HepG2 (cell line): ENCODE data around the gene RASSF4. TPM values are rescaled to one million over a fixed set of nuclear protein-coding genes. Genes with fewer than 3 reads are reported as not detected.
A peak's percentile ranks its signal among the peaks of the same experiment; 100 is the strongest.

ENCODE experiments used
- ARNT2 ChIP-seq: sonication (generic); formaldehyde crosslinking; IDR thresholded peaks from 2 replicates; pipeline ENCODE4 v1.8.0; 2022; ENCODE audit warnings: mild to moderate bottlenecking, low read depth, missing genetic modification reagents, moderate library complexity
- CC2D1A ChIP-seq: sonication (generic); formaldehyde crosslinking; IDR thresholded peaks from 2 replicates; pipeline ENCODE4 v1.8.1; 2023; ENCODE audit warnings: mild to moderate bottlenecking, missing genetic modification reagents
- EP300 ChIP-seq, 3 experiments: sonication (generic) in 1 of 3; formaldehyde crosslinking in 1 of 3; IDR thresholded peaks; 2 replicates each; pipeline versions ENCODE4 v1.5.1 to v1.6.1; 2011 to 2020; ENCODE audit warnings: low read depth in 2 of 3, low read length in 2 of 3, borderline replicate concordance in 1 of 3, improper control_type of control experiment in 1 of 3, mild to moderate bottlenecking in 1 of 3, missing genetic modification reagents in 1 of 3, moderate library complexity in 1 of 3
- KLF13 ChIP-seq: sonication (generic); formaldehyde crosslinking; IDR thresholded peaks from 2 replicates; pipeline ENCODE4 v1.4.0; 2020; ENCODE audit warnings: mild to moderate bottlenecking, missing genetic modification reagents
- NFRKB ChIP-seq: fragments of 450-650 bp; IDR thresholded peaks from 2 replicates; pipeline ENCODE4 v1.6.1; 2017
- NR2F2 ChIP-seq: IDR thresholded peaks from 2 replicates; pipeline ENCODE4 v1.6.1; 2012; ENCODE audit warnings: low read depth, inconsistent platforms, borderline replicate concordance
- POLR2AphosphoS2 ChIP-seq: IDR thresholded peaks from 2 replicates; pipeline ENCODE4 v1.6.1; 2011; ENCODE audit warnings: low read depth, low read length, improper control_type of control experiment
- SNRNP70 ChIP-seq: fragments of 200-400 bp; formaldehyde crosslinking; IDR thresholded peaks from 2 replicates; pipeline ENCODE4 v1.6.1; 2017; ENCODE audit warnings: mild to moderate bottlenecking, low read depth, low read length, moderate library complexity
- SUZ12 ChIP-seq: fragments of 150-350 bp; IDR thresholded peaks from 2 replicates; pipeline ENCODE4 v1.6.1; 2014; ENCODE audit warnings: low read depth, low read length
- TOPORS ChIP-seq: sonication (generic); formaldehyde crosslinking; IDR thresholded peaks from 2 replicates; pipeline ENCODE4 v1.8.0; 2023; ENCODE audit warnings: mild to moderate bottlenecking, missing genetic modification reagents
- XRCC5 ChIP-seq: fragments of 200-400 bp; formaldehyde crosslinking; optimal IDR thresholded peaks from 2 replicates; pipeline ENCODE3; 2017; ENCODE audit warnings: mild to moderate bottlenecking, low read length
- ZNF143 ChIP-seq: sonication (generic); formaldehyde crosslinking; IDR thresholded peaks from 2 replicates; pipeline ENCODE4 v1.4.0; 2020; ENCODE audit warnings: missing genetic modification reagents
- ZNF224 ChIP-seq: sonication (generic); formaldehyde crosslinking; IDR thresholded peaks from 2 replicates; pipeline ENCODE4 v1.5.0; 2020; ENCODE audit warnings: mild to moderate bottlenecking, missing genetic modification reagents
- ZNF331 ChIP-seq: sonication (generic); formaldehyde crosslinking; IDR thresholded peaks from 2 replicates; pipeline ENCODE4 v1.4.0; 2020; ENCODE audit warnings: missing genetic modification reagents
- ZNF333 ChIP-seq: sonication (generic); formaldehyde crosslinking; IDR thresholded peaks from 2 replicates; pipeline ENCODE4 v1.4.0; 2020; ENCODE audit warnings: mild to moderate bottlenecking, missing genetic modification reagents, borderline replicate concordance
- ZNF337 ChIP-seq: sonication (generic); formaldehyde crosslinking; IDR thresholded peaks from 2 replicates; pipeline ENCODE4 v1.5.1; 2020; ENCODE audit warnings: missing genetic modification reagents, low read depth, mild to moderate bottlenecking, borderline replicate concordance
- ZNF660 ChIP-seq: sonication (generic); formaldehyde crosslinking; IDR thresholded peaks from 2 replicates; pipeline ENCODE4 v1.5.1; 2020; ENCODE audit warnings: mild to moderate bottlenecking, low read depth, missing genetic modification reagents, borderline replicate concordance
- polyA plus RNA-seq, 8 experiments: library from polyadenylated mRNA; depleted of rRNA in 3 of 8; stranded (reverse) in 7 of 8; unstranded in 1 of 8; fragments of >200 nt; fragmentation: Illumina TruSeq in 4 of 8; extraction: Trizol in 4 of 8; gene quantifications; 2 replicates each; pipeline versions ENCODE4 v1.2.1 to v1.2.3, GENCODE V29; 2011 to 2016; ENCODE audit warnings: low read depth in 4 of 8, missing spikeins in 1 of 8, mixed read lengths in 1 of 8; ENCODE audit not compliant: insufficient read depth in 1 of 8
- total RNA-seq, 5 experiments: library from RNA; depleted of rRNA; stranded (reverse); fragments of >200 nt; fragmentation: Illumina TruSeq; extraction: Trizol; gene quantifications; 2 replicates each; pipeline ENCODE4 v1.2.3, GENCODE V29; 2016; ENCODE audit warnings: low read depth in 1 of 5
- TF ChIP-seq, protein P1 (sequence below): sonication (generic); formaldehyde crosslinking; IDR thresholded peaks from 2 replicates; pipeline ENCODE4 v1.5.1; 2020; ENCODE audit warnings: mild to moderate bottlenecking, missing genetic modification reagents
- TF ChIP-seq, protein P2 (sequence below): sonication (generic); formaldehyde crosslinking; IDR thresholded peaks from 2 replicates; pipeline ENCODE4 v1.5.0; 2020; ENCODE audit warnings: missing genetic modification reagents
- TF ChIP-seq, protein P3 (sequence below): sonication (generic); formaldehyde crosslinking; IDR thresholded peaks from 2 replicates; pipeline ENCODE4 v1.8.0; 2022; ENCODE audit warnings: low read depth, missing genetic modification reagents
- TF ChIP-seq, protein P4 (sequence below): sonication (generic); formaldehyde crosslinking; IDR thresholded peaks from 2 replicates; pipeline ENCODE4 v1.4.0; 2020; ENCODE audit warnings: missing genetic modification reagents, mild to moderate bottlenecking, borderline replicate concordance

RASSF4 gene
- total and polyA plus RNA-seq, 2 of the 13 experiments (the other 11 are each of a cell fraction or from before 2014, with no cell fraction given), result 34.0 to 51.7 TPM

DNA sequence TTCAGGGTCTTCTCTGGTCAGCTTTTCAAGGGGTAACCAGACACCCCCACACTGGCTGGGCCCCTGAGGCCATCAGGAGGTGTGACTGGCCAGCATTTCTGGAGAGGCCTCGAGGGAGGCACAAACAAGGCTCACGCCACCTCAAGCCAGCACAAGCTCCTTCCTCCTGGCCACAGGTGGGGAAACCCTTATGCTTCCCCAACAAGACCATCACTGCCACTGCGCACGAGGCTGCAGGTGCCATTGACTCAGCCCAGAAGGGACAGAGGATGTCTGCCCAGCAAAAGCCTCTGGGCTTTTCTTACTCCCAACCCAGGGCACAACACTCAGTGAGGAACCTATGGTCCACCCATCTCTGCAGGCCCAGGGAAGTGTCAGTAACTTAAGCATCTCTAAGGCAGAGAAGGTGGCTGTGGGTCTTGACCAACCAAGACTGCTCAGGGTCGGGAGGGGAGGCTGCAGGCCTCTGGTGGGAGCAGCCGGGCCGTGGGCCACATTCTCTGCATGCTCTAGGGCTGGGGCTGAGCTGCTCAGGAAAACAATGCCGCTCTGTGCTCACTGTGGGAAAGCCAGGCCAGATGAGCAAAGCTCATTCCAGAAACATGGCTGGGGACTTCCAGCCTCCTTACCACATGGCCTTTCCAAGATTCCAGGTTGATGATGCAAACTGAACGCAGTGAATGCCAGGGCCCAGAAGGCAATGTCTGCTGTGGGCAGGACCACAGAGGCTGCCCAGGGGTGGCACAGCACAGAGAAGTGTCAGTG is 24.2 kb upstream of the RASSF4 start (continued):
- TF ChIP-seq, protein P1, sequence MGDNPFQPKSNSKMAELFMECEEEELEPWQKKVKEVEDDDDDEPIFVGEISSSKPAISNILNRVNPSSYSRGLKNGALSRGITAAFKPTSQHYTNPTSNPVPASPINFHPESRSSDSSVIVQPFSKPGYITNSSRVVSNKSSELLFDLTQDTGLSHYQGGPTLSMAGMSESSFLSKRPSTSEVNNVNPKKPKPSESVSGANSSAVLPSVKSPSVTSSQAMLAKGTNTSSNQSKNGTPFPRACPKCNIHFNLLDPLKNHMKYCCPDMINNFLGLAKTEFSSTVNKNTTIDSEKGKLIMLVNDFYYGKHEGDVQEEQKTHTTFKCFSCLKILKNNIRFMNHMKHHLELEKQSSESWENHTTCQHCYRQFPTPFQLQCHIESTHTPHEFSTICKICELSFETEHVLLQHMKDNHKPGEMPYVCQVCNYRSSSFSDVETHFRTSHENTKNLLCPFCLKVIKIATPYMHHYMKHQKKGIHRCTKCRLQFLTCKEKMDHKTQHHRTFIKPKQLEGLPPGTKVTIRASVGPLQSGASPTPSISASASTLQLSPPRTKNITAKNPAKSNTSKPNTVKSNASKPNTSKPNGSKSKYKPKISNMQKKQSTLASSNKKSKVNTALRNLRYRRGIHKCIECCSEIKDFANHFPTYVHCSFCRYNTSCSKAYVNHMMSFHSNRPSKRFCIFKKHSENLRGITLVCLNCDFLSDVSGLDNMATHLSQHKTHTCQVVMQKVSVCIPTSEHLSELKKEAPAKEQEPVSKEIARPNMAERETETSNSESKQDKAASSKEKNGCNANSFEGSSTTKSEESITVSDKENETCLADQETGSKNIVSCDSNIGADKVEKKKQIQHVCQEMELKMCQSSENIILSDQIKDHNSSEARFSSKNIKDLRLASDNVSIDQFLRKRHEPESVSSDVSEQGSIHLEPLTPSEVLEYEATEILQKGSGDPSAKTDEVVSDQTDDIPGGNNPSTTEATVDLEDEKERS, result peak; percentile 94
- TF ChIP-seq, protein P2, sequence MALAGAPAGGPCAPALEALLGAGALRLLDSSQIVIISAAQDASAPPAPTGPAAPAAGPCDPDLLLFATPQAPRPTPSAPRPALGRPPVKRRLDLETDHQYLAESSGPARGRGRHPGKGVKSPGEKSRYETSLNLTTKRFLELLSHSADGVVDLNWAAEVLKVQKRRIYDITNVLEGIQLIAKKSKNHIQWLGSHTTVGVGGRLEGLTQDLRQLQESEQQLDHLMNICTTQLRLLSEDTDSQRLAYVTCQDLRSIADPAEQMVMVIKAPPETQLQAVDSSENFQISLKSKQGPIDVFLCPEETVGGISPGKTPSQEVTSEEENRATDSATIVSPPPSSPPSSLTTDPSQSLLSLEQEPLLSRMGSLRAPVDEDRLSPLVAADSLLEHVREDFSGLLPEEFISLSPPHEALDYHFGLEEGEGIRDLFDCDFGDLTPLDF (CRISPR knock-in tag), result no peak
- TF ChIP-seq POLR2AphosphoS2 (no peak), NR2F2 (0 out of 2 replicates have a peak, but pooled peaks have one; percentile 23), ZNF660 (CRISPR knock-in tag) (no peak), XRCC5 (peak; percentile 69), NFRKB (no peak), ZNF331 (peak; percentile 97), ZNF143 (CRISPR knock-in tag) (peak; percentile 51; the same call in 1 of the 2 replicates), EP300 (IDR thresholded peaks at IDR 0.05; ENCODE audit: low read depth in 2 of 2, low read length in 2 of 2) (peak in 1 of 2 experiments; percentile 61; a peak in 1 of 4 replicates), EP300 (CRISPR knock-in tag; IDR thresholded peaks at IDR 0.05; ENCODE audit: borderline replicate concordance) (0 out of 2 replicates have a peak, but pooled peaks have one; percentile 40), SUZ12 (no peak), ZNF224 (CRISPR knock-in tag) (0 out of 2 replicates have a peak, but pooled peaks have one; percentile 38), KLF13 (0 out of 2 replicates have a peak, but pooled peaks have one; percentile 39), TOPORS (CRISPR knock-in tag) (0 out of 2 replicates have a peak, but pooled peaks have one; percentile 48), ZNF333 (no peak), ARNT2 (CRISPR knock-in tag) (peak; percentile 97), SNRNP70 (no peak), ZNF337 (CRISPR knock-in tag) (peak; percentile 75; the same call in 1 of the 2 replicates), CC2D1A (CRISPR knock-in tag) (no peak)
- TF ChIP-seq, protein P3, sequence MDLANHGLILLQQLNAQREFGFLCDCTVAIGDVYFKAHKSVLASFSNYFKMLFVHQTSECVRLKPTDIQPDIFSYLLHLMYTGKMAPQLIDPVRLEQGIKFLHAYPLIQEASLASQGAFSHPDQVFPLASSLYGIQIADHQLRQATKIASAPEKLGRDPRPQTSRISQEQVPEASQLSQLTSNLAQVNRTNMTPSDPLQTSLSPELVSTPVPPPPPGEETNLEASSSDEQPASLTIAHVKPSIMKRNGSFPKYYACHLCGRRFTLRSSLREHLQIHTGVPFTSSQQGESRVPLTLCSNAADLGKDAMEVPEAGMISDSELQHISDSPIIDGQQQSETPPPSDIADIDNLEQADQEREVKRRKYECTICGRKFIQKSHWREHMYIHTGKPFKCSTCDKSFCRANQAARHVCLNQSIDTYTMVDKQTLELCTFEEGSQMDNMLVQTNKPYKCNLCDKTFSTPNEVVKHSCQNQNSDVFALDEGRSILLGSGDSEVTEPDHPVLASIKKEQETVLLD, result peak; percentile 63; the same call in 1 of the 2 replicates
- TF ChIP-seq, protein P4, sequence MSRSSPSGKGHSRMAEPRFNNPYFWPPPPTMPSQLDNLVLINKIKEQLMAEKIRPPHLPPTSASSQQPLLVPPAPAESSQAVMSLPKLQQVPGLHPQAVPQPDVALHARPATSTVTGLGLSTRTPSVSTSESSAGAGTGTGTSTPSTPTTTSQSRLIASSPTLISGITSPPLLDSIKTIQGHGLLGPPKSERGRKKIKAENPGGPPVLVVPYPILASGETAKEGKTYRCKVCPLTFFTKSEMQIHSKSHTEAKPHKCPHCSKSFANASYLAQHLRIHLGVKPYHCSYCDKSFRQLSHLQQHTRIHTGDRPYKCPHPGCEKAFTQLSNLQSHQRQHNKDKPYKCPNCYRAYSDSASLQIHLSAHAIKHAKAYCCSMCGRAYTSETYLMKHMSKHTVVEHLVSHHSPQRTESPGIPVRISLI (CRISPR knock-in tag), result no peak
